ENCODE results near the gene SAMD14. TPM values are rescaled to one million over a fixed set of nuclear protein-coding genes. Genes with fewer than 3 reads are reported as not detected.

Gene SAMD14
- polyA plus RNA-seq, 2 of the 4 experiments (the other 2 are of a cell fraction), result 0.12 to 0.75 TPM

- TF ChIP-seq PBX3 (IDR thresholded peaks at IDR 0.05) (no peak), E2F6 (IDR thresholded peaks at IDR 0.05; ENCODE audit: borderline replicate concordance, low read depth) (no peak), EP300 (IDR thresholded peaks at IDR 0.05) (no peak), ZNF302 (CRISPR knock-in tag; IDR thresholded peaks at IDR 0.05) (no peak)
These were observed 40.9 kb upstream of the SAMD14 start (continued) for GRCh38 chr17:50170662-50171370.

GRCh38 chr17:50169881-50170459, 40.0 kb upstream of the SAMD14 start:
- H3K4me1 ChIP-seq, result peaks cover 29% of the 10 kb centered on the region
- H3K4me3 ChIP-seq, result no peak overlapping the region
- 82% methylated on average over 9 of the region's 9 CpGs for WGBS (ENCODE audit: missing lambda C conversion rate)
- H3K4me2 ChIP-seq, result no peak overlapping the region
- ChIA-PET CTCF (interaction anchor here (0.6 to 17.0 kb wide), 69 partner anchors 8 to 1788 kb away, joined by 3 to 817 read pairs (median 4); partner anchors contain the start of genes COL1A1, EME1, LRRC59 and MRPL27), POLR2A (interaction anchor here (0.5 to 1.9 kb wide), 5 partner anchors 8 to 462 kb away, joined by 3 to 9 read pairs (median 3); partner anchors contain the start of gene SLC35B1)
- no peaks in the 10 kb centered on the region for H3K9me3 ChIP-seq
- FAIRE-seq, result no peak
- TF ChIP-seq EHF (CRISPR knock-in tag; IDR thresholded peaks at IDR 0.05), result no peak
- TF ChIP-seq CBX8 (IDR thresholded peaks at IDR 0.05), result no peak
- no peak for TF ChIP-seq CHD4 (IDR thresholded peaks at IDR 0.05; ENCODE audit: borderline replicate concordance)
- TF ChIP-seq E2F6 (IDR thresholded peaks at IDR 0.05; ENCODE audit: borderline replicate concordance, low read depth), result no peak
- TF ChIP-seq SMC3 (IDR thresholded peaks at IDR 0.05), result no peak
- TF ChIP-seq HES2 (IDR thresholded peaks at IDR 0.05), result no peak
- no peak for TF ChIP-seq ESRRA (IDR thresholded peaks at IDR 0.05; ENCODE audit: borderline replicate concordance, low read length)
- no peak for TF ChIP-seq JUNB (IDR thresholded peaks at IDR 0.05)
- no peak for TF ChIP-seq MAZ (IDR thresholded peaks at IDR 0.05; ENCODE audit: borderline replicate concordance, low read depth, low read length)
- TF ChIP-seq FOXS1 (CRISPR knock-in tag; IDR thresholded peaks at IDR 0.05), result no peak
- TF ChIP-seq KDM5A (IDR thresholded peaks at IDR 0.05), result no peak
- TF ChIP-seq RNF2 (IDR thresholded peaks at IDR 0.05; ENCODE audit: borderline replicate concordance, low read depth), result no peak
- ATAC-seq, result peak in 1 of 2 experiments; percentile 3; a peak in 4 of 6 replicates
- peak overlapping the region; percentile 4 to 41; a peak in 2 of 6 replicates for H3K27ac ChIP-seq
- DNase-seq (ENCODE audit: low read depth in 1 of 2, low spot score in 1 of 2), result no peak

GRCh38 chr17:50169121-50169764, 39.3 kb upstream of the SAMD14 start:
- DNase-seq (ENCODE audit: low read depth in 1 of 2, low spot score in 1 of 2) (peak; percentile 59 to 85), ATAC-seq (peak; percentile 49 to 77), FAIRE-seq (peak; percentile 49)
- H3K27ac ChIP-seq, result peak overlapping the region; percentile 41 to 55; a peak in 5 of 6 replicates
- CTCF ChIA-PET, result interaction anchor here (0.6 to 17.0 kb wide), 73 partner anchors 8 to 1787 kb away, joined by 3 to 817 read pairs (median 4); partner anchors contain the start of genes COL1A1, EME1, LRRC59 and MRPL27
- peaks cover 25% of the 10 kb centered on the region for H3K4me1 ChIP-seq
- H3K9me3 ChIP-seq, result no peaks in the 10 kb centered on the region
- 20% methylated on average over 14 of the region's 14 CpGs for WGBS (ENCODE audit: missing lambda C conversion rate)
- POLR2A ChIA-PET, result interaction anchor here (0.6 to 1.9 kb wide), 4 partner anchors 9 to 462 kb away, joined by 3 to 9 read pairs (median 3); partner anchors contain the start of gene SLC35B1
- peak overlapping the region; percentile 31 for H3K4me2 ChIP-seq
- H3K4me3 ChIP-seq, result no peak overlapping the region
- peak; percentile 45; the same call in 1 of the 2 replicates for TF ChIP-seq MYC (IDR thresholded peaks at IDR 0.05; ENCODE audit: borderline replicate concordance, low read length)
- no peak for TF ChIP-seq PHF8 (IDR thresholded peaks at IDR 0.05; ENCODE audit: borderline replicate concordance, low read depth)
- TF ChIP-seq JUNB (IDR thresholded peaks at IDR 0.05), result no peak
- TF ChIP-seq PBX3 (IDR thresholded peaks at IDR 0.05), result no peak
- TF ChIP-seq MAX (IDR thresholded peaks at IDR 0.05), result peak; percentile 49; the same call in 1 of the 2 replicates
- no peak for TF ChIP-seq FOSB (CRISPR knock-in tag; IDR thresholded peaks at IDR 0.05)
- TF ChIP-seq JUN (IDR thresholded peaks at IDR 0.05), result no peak
- TF ChIP-seq POLR2A (IDR thresholded peaks at IDR 0.05; ENCODE audit: low read length), result no peak
- no peak for TF ChIP-seq NFE2L2 (conservative IDR thresholded peaks at IDR 0.05; ENCODE audit: low read length)
- TF ChIP-seq EP300 (IDR thresholded peaks at IDR 0.05), result no peak
- no peak for TF ChIP-seq CBX8 (IDR thresholded peaks at IDR 0.05)
- TF ChIP-seq EHMT2 (IDR thresholded peaks at IDR 0.05; ENCODE audit: low read depth), result no peak
- TF ChIP-seq USF2 (IDR thresholded peaks at IDR 0.05), result no peak
- no peak for TF ChIP-seq HOXB13 (CRISPR knock-in tag; IDR thresholded peaks at IDR 0.05; ENCODE audit: low read depth)
- no peak for TF ChIP-seq RNF2 (IDR thresholded peaks at IDR 0.05; ENCODE audit: borderline replicate concordance, low read depth)

All from A549 (cell line).